Measurements from ENCODE around the gene TUBA3D. TPM values are rescaled to one million over a fixed set of nuclear protein-coding genes. Genes with fewer than 3 reads are reported as not detected.
"Not testable (repeated sequence)": the region's sequence is repeated elsewhere in the genome, so short reads cannot be mapped to it uniquely, and the experiment has no call there.

TUBA3D gene
- polyA plus RNA-seq, 3 donors: not detected

GRCh38 chr2:131431336-131431735, 44.6 kb upstream of the TUBA3D start:
- no peak overlapping the region for H3K27ac Mint-ChIP-seq
- Histone ChIP-seq H3K27ac (ENCODE audit: low read depth in 1 of 2, low read length in 2 of 2) (no peak overlapping the region), H3K36me3 (replicated peaks in 1 of 2; ENCODE audit: control insufficient read depth in 1 of 2, insufficient read depth in 2 of 2, low read length in 2 of 2) (no peaks in the 10 kb centered on the region), H3K9me3 (replicated peaks in 1 of 2; ENCODE audit: control insufficient read depth in 1 of 2, insufficient read depth in 1 of 2, low read length in 2 of 2) (no peaks in the 10 kb centered on the region), H3K4me1 (ENCODE audit: control insufficient read depth in 1 of 2, insufficient read depth in 2 of 2, low read length in 2 of 2) (no peaks in the 10 kb centered on the region), H3K9ac (ENCODE audit: insufficient read depth, low read length, poor library complexity, severe bottlenecking) (no peak overlapping the region), H2AFZ (ENCODE audit: insufficient read depth, low read depth, low read length, poor library complexity, severe bottlenecking) (no peak overlapping the region), H3K27me3 (ENCODE audit: control insufficient read depth in 2 of 2, insufficient read depth in 2 of 2, low read length in 2 of 2) (peaks cover 24 to 27% of the 10 kb centered on the region in 2 donors), H3K79me2 (ENCODE audit: insufficient read depth, low read length) (no peaks in the 10 kb centered on the region), H3K4me3 (replicated peaks in 1 of 3; ENCODE audit: low read depth in 2 of 3, low read length in 3 of 3) (no peak overlapping the region), H3K4me2 (replicated peaks; ENCODE audit: extremely low read depth, low read length, poor library complexity, severe bottlenecking) (no peak overlapping the region), H4K20me1 (ENCODE audit: insufficient read depth, low read length) (no peaks in the 10 kb centered on the region)
- intact Hi-C loops (cut with micrococcal nuclease): no loop called here
- H3K9me3 Mint-ChIP-seq: peaks cover 0 to 2% (median 0%) of the 10 kb centered on the region in 7 donors
- no peak for TF ChIP-seq CTCF (IDR thresholded peaks at IDR 0.05)
- no peak for DNase-seq
- no peaks in the 10 kb centered on the region for H3K36me3 Mint-ChIP-seq
- H3K27me3 Mint-ChIP-seq (ENCODE audit: low read depth in 3 of 3): peaks cover 27 to 50% (median 31%) of the 10 kb centered on the region in 3 donors
- H3K4me1 Mint-ChIP-seq: no peaks in the 10 kb centered on the region
- 69% methylated on average over 5 of the region's 6 CpGs for WGBS (ENCODE audit: insufficient coverage)
- no peak overlapping the region for H3K4me3 Mint-ChIP-seq

GRCh38 chr2:131440742-131441468, 35.0 kb upstream of the TUBA3D start:
- H2AFZ ChIP-seq (ENCODE audit: insufficient read depth, low read depth, low read length, poor library complexity, severe bottlenecking); H3K79me2 ChIP-seq (ENCODE audit: insufficient read depth, low read length); H3K36me3 Mint-ChIP-seq; H3K9me3 Mint-ChIP-seq; H3K27me3 Mint-ChIP-seq (ENCODE audit: low read depth in 3 of 3); H3K27ac ChIP-seq (ENCODE audit: low read depth in 1 of 2, low read length in 2 of 2); intact Hi-C loops (cut with micrococcal nuclease); H3K9me3 ChIP-seq (replicated peaks in 1 of 2; ENCODE audit: control insufficient read depth in 1 of 2, insufficient read depth in 1 of 2, low read length in 2 of 2); H3K4me3 ChIP-seq (replicated peaks in 1 of 3; ENCODE audit: low read depth in 2 of 3, low read length in 3 of 3); H3K4me2 ChIP-seq (replicated peaks; ENCODE audit: extremely low read depth, low read length, poor library complexity, severe bottlenecking); H3K27ac Mint-ChIP-seq; H3K4me1 Mint-ChIP-seq; H3K27me3 ChIP-seq (ENCODE audit: control insufficient read depth in 2 of 2, insufficient read depth in 2 of 2, low read length in 2 of 2); DNase-seq; H3K9ac ChIP-seq (ENCODE audit: insufficient read depth, low read length, poor library complexity, severe bottlenecking); H3K4me1 ChIP-seq (ENCODE audit: control insufficient read depth in 1 of 2, insufficient read depth in 2 of 2, low read length in 2 of 2); H3K36me3 ChIP-seq (replicated peaks in 1 of 2; ENCODE audit: control insufficient read depth in 1 of 2, insufficient read depth in 2 of 2, low read length in 2 of 2); H4K20me1 ChIP-seq (ENCODE audit: insufficient read depth, low read length); H3K4me3 Mint-ChIP-seq: not testable (repeated sequence)
- WGBS (ENCODE audit: insufficient coverage): 49% methylated on average over 2 of the region's 7 CpGs

- H3K27me3 Mint-ChIP-seq (ENCODE audit: low read depth in 3 of 3): not testable (repeated sequence)
Measured at GRCh38 chr2:131444736-131445514, 31.0 kb upstream of the TUBA3D start.

GRCh38 chr2:131445515-131445797, 30.5 kb upstream of the TUBA3D start:
- peaks cover 2 to 10% (median 4%) of the 10 kb centered on the region in 3 donors for H3K27me3 Mint-ChIP-seq (ENCODE audit: low read depth in 3 of 3)
- H3K4me1 Mint-ChIP-seq; H3K27me3 ChIP-seq (ENCODE audit: control insufficient read depth in 2 of 2, insufficient read depth in 2 of 2, low read length in 2 of 2); H3K9me3 Mint-ChIP-seq; intact Hi-C loops (cut with micrococcal nuclease); H3K4me2 ChIP-seq (replicated peaks; ENCODE audit: extremely low read depth, low read length, poor library complexity, severe bottlenecking); DNase-seq; H3K27ac ChIP-seq (ENCODE audit: low read depth in 1 of 2, low read length in 2 of 2); H4K20me1 ChIP-seq (ENCODE audit: insufficient read depth, low read length); H3K9me3 ChIP-seq (replicated peaks in 1 of 2; ENCODE audit: control insufficient read depth in 1 of 2, insufficient read depth in 1 of 2, low read length in 2 of 2); H3K4me1 ChIP-seq (ENCODE audit: control insufficient read depth in 1 of 2, insufficient read depth in 2 of 2, low read length in 2 of 2); H3K4me3 Mint-ChIP-seq; H3K36me3 Mint-ChIP-seq; H3K4me3 ChIP-seq (replicated peaks in 1 of 3; ENCODE audit: low read depth in 2 of 3, low read length in 3 of 3); H3K36me3 ChIP-seq (replicated peaks in 1 of 2; ENCODE audit: control insufficient read depth in 1 of 2, insufficient read depth in 2 of 2, low read length in 2 of 2); H3K79me2 ChIP-seq (ENCODE audit: insufficient read depth, low read length); H3K9ac ChIP-seq (ENCODE audit: insufficient read depth, low read length, poor library complexity, severe bottlenecking); H3K27ac Mint-ChIP-seq; H2AFZ ChIP-seq (ENCODE audit: insufficient read depth, low read depth, low read length, poor library complexity, severe bottlenecking): not testable (repeated sequence)
- 94% methylated on average over 12 of the region's 21 CpGs for WGBS (ENCODE audit: insufficient coverage)

More at GRCh38 chr2:131444736-131445514, 31.0 kb upstream of the TUBA3D start:
- H3K79me2 ChIP-seq (ENCODE audit: insufficient read depth, low read length); DNase-seq; H3K27ac Mint-ChIP-seq; H3K9ac ChIP-seq (ENCODE audit: insufficient read depth, low read length, poor library complexity, severe bottlenecking); H3K9me3 ChIP-seq (replicated peaks in 1 of 2; ENCODE audit: control insufficient read depth in 1 of 2, insufficient read depth in 1 of 2, low read length in 2 of 2); H4K20me1 ChIP-seq (ENCODE audit: insufficient read depth, low read length); H3K36me3 Mint-ChIP-seq; H3K27ac ChIP-seq (ENCODE audit: low read depth in 1 of 2, low read length in 2 of 2); H3K4me2 ChIP-seq (replicated peaks; ENCODE audit: extremely low read depth, low read length, poor library complexity, severe bottlenecking); H3K4me1 Mint-ChIP-seq; H3K4me3 ChIP-seq (replicated peaks in 1 of 3; ENCODE audit: low read depth in 2 of 3, low read length in 3 of 3); intact Hi-C loops (cut with micrococcal nuclease); H3K9me3 Mint-ChIP-seq; H2AFZ ChIP-seq (ENCODE audit: insufficient read depth, low read depth, low read length, poor library complexity, severe bottlenecking); H3K27me3 ChIP-seq (ENCODE audit: control insufficient read depth in 2 of 2, insufficient read depth in 2 of 2, low read length in 2 of 2); H3K4me3 Mint-ChIP-seq; H3K4me1 ChIP-seq (ENCODE audit: control insufficient read depth in 1 of 2, insufficient read depth in 2 of 2, low read length in 2 of 2); H3K36me3 ChIP-seq (replicated peaks in 1 of 2; ENCODE audit: control insufficient read depth in 1 of 2, insufficient read depth in 2 of 2, low read length in 2 of 2): not testable (repeated sequence)
- 89% methylated on average over 60 of the region's 90 CpGs for WGBS (ENCODE audit: insufficient coverage)

All from CD14-positive monocyte (primary cell).